ENCODE measurements around the gene PIPOX.

Gene PIPOX

DNA sequence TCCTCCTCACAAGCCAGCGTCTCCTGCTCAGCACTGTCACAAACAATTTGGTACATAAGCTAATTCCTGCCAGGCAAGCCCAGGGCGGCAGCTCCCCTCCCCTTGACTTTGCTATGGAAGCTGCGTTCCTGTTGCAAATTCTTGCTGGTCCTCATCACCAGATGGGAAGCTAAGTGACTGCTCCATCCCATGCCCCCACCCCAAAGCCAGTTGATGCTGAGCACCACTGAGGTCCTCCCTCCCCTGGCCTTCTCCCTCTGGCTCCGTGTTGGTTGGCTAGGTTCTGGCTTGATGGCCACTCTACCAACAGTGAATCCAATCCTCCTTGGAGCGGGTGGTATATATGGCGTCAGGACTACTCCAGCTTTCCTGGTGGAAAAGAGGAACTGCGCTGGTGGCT is 34.4 kb downstream of the PIPOX start:
- H3K36me3 ChIP-seq: peaks cover 22 to 80% (median 45%) of the 10 kb centered on the region in 3 donors
- intact Hi-C loops (cut with DNase I; ENCODE audit: low total_unique reads): no loop called here
- TF ChIP-seq, protein P1, sequence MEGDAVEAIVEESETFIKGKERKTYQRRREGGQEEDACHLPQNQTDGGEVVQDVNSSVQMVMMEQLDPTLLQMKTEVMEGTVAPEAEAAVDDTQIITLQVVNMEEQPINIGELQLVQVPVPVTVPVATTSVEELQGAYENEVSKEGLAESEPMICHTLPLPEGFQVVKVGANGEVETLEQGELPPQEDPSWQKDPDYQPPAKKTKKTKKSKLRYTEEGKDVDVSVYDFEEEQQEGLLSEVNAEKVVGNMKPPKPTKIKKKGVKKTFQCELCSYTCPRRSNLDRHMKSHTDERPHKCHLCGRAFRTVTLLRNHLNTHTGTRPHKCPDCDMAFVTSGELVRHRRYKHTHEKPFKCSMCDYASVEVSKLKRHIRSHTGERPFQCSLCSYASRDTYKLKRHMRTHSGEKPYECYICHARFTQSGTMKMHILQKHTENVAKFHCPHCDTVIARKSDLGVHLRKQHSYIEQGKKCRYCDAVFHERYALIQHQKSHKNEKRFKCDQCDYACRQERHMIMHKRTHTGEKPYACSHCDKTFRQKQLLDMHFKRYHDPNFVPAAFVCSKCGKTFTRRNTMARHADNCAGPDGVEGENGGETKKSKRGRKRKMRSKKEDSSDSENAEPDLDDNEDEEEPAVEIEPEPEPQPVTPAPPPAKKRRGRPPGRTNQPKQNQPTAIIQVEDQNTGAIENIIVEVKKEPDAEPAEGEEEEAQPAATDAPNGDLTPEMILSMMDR (IDR thresholded peaks at IDR 0.05): no peak
- no peak overlapping the region for H3K4me3 ChIP-seq
- DNase-seq: no peak
- H3K27ac ChIP-seq: no peak overlapping the region
- no peaks in the 10 kb centered on the region for H3K4me1 ChIP-seq
- H3K27me3 ChIP-seq: no peaks in the 10 kb centered on the region
- H3K9me3 ChIP-seq: no peaks in the 10 kb centered on the region

DNA sequence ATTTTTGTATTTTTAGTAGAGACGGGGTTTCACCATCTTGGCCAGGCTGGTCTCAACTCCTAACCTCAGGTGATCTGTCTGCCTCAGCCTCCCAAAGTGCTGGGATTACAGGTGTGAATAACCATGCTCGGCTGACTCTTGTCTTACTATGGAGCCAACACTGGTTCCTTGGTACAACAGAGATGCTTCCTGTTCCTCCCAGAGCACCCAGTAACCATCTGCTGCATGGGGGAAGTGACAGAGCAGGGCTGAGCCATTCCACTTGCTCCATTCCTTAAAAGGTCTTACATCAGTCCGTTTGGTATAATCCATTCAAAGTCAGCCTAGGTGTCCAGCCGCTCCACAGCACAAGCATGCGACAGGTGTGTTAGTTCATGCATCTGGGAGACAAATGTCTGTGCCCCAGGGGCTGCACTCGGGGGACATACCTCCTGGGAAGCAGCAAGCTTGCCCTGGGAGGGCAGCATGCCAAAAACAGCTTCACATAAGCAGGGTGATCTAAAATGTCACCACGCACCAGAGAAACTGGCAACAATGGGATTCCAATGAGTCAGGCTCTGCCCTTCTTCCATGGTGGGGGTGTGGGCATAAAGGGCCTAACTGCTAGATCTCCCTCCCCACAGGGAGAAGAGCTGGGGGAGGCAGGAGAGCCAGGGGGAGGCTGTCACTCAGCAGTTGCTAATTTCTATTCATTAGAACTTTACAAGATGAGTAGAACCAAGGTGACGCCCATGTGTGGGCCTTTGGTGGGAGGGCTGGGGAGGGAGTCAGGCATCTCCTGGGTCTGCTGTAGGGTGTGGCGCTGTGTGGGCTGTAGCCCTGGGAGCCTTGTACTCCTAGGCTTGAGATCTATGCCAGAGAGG is 35.5 kb downstream of the PIPOX start:
- Histone ChIP-seq H3K27me3 (no peaks in the 10 kb centered on the region), H3K4me1 (no peaks in the 10 kb centered on the region), H3K36me3 (peaks cover 22 to 90% (median 56%) of the 10 kb centered on the region in 3 donors), H3K27ac (no peak overlapping the region), H3K4me3 (no peak overlapping the region), H3K9me3 (no peaks in the 10 kb centered on the region)
- no peak for DNase-seq
- TF ChIP-seq, protein P1 (IDR thresholded peaks at IDR 0.05): no peak
- intact Hi-C loops (cut with DNase I; ENCODE audit: low total_unique reads): no loop called here

DNA sequence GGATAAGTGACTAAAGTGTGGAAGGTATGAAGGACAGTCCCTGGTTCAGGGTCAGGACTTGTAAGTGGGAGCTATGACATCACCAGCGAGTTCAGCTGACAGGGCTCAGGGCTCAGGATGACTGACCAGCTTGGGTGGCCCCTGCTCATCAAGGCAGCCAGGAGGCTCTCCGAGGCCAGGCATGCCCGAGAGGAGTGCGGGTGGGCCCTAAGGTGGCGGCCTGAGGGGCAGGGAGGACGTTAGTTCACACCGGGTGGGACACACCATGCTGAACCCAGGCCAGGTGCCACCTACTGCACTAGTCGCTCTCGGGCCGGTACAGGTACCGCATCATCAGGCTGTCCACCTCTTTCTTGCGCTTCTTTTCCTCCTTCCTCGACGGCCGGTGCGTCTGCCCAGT is 36.5 kb downstream of the PIPOX start:
- no peak for DNase-seq
- Histone ChIP-seq H3K27me3 (no peaks in the 10 kb centered on the region), H3K36me3 (peaks cover 24 to 94% (median 65%) of the 10 kb centered on the region in 3 donors), H3K27ac (no peak overlapping the region), H3K4me1 (no peaks in the 10 kb centered on the region), H3K4me3 (no peak overlapping the region), H3K9me3 (no peaks in the 10 kb centered on the region)
- TF ChIP-seq, protein P1 (IDR thresholded peaks at IDR 0.05): no peak
- intact Hi-C loops (cut with DNase I; ENCODE audit: low total_unique reads): no loop called here

DNA sequence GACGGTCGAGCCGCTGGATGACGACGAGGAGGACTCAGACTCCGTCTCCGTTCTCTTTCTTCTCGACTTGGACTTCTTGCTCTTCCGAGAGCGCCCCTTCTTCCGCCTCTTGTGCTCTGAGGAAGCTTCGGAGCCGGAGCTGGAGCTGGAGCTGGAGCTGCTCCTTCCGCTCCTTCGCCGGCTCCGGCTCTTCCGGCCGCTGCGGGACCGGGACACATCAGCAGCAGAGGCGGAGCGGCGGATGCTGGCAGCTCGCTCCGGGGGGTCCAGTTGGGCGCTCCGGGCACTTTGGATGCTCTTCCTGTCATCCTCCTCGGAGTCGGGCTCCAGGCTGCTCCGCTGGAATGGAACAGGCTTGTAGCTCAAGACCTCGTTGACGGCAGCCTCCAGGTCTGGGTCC is 36.9 kb downstream of the PIPOX start:
- Histone ChIP-seq H3K36me3 (peaks cover 29 to 94% (median 69%) of the 10 kb centered on the region in 3 donors), H3K4me3 (no peak overlapping the region), H3K27ac (no peak overlapping the region), H3K4me1 (no peaks in the 10 kb centered on the region), H3K9me3 (no peaks in the 10 kb centered on the region), H3K27me3 (no peaks in the 10 kb centered on the region)
- no peak for DNase-seq
- TF ChIP-seq, protein P1 (IDR thresholded peaks at IDR 0.05): no peak
- intact Hi-C loops (cut with DNase I; ENCODE audit: low total_unique reads): no loop called here

DNA sequence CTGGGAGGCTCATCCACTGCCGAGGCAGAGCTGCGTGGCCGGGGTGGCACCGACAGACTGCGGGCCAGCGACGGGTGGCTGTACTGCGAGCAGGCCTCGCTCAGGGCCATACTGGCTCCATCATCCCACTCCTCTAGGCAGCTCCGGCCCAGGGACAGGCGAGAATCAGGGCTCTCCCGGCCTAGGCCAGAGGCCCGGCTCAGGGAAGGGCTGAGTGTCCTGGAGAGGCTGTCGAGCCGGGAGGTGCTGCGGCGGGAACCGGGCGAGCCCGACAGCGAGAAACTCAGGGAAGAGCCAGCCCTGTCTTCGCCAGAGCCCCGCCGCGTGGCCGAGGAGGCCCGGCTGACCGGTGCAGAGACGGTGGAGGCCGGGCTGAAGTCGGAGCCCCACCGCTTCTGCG is 37.4 kb downstream of the PIPOX start:
- Histone ChIP-seq H3K36me3 (peaks cover 33 to 96% (median 74%) of the 10 kb centered on the region in 3 donors), H3K27ac (no peak overlapping the region), H3K4me3 (no peak overlapping the region), H3K9me3 (no peaks in the 10 kb centered on the region), H3K4me1 (no peaks in the 10 kb centered on the region), H3K27me3 (no peaks in the 10 kb centered on the region)
- TF ChIP-seq, protein P1 (IDR thresholded peaks at IDR 0.05): no peak
- intact Hi-C loops (cut with DNase I; ENCODE audit: low total_unique reads): no loop called here
- DNase-seq: no peak
